ENCODE results near the gene NTN4.

Gene NTN4

DNA sequence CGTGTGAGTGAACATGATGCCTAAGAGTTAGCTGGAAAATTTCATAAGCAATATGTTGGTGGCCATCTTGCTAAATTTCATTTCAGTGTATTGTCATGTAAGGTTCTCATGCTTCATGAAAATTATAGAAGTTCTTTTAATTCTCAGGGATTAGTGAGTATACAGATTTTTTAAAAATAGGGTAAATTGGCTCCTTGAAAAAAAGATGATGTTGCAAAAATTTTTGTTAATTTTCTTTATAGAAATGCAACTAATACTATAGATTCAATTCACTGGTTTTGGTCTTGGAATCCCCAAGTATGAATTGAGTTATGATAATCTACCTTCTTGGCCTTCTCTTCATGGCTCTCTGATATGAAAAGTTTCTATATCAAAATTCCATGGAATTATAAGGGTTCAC, 75.4 kb downstream of the NTN4 start:
- Histone ChIP-seq H3K9me2 (replicated peaks; ENCODE audit: control insufficient read depth, low read length) (no peaks in the 10 kb centered on the region), H3K27me3 (ENCODE audit: control insufficient read depth, low read length) (peaks cover 2% of the 10 kb centered on the region; the same call in 1 of the 2 replicates), H4K20me1 (ENCODE audit: control insufficient read depth, insufficient read depth, low read depth, low read length) (no peaks in the 10 kb centered on the region), H3K79me2 (ENCODE audit: control insufficient read depth, low read length) (no peaks in the 10 kb centered on the region), H3K4me1 (ENCODE audit: control insufficient read depth, low read length) (no peaks in the 10 kb centered on the region), H3K27ac (ENCODE audit: low read depth, low read length) (no peak overlapping the region), H3F3A (ENCODE audit: control insufficient read depth, insufficient read depth) (no peaks in the 10 kb centered on the region), H3K9me3 (ENCODE audit: control insufficient read depth, insufficient read depth, low read length) (no peaks in the 10 kb centered on the region), H3K4me2 (ENCODE audit: low read length) (no peak overlapping the region), H3K4me3 (ENCODE audit: low read length) (no peak overlapping the region), H3K36me3 (ENCODE audit: control insufficient read depth, low read length) (no peaks in the 10 kb centered on the region)
- no peak for TF ChIP-seq EZH2phosphoT487 (IDR thresholded peaks at IDR 0.05; ENCODE audit: borderline replicate concordance, low read length)
- TF ChIP-seq, protein P1, sequence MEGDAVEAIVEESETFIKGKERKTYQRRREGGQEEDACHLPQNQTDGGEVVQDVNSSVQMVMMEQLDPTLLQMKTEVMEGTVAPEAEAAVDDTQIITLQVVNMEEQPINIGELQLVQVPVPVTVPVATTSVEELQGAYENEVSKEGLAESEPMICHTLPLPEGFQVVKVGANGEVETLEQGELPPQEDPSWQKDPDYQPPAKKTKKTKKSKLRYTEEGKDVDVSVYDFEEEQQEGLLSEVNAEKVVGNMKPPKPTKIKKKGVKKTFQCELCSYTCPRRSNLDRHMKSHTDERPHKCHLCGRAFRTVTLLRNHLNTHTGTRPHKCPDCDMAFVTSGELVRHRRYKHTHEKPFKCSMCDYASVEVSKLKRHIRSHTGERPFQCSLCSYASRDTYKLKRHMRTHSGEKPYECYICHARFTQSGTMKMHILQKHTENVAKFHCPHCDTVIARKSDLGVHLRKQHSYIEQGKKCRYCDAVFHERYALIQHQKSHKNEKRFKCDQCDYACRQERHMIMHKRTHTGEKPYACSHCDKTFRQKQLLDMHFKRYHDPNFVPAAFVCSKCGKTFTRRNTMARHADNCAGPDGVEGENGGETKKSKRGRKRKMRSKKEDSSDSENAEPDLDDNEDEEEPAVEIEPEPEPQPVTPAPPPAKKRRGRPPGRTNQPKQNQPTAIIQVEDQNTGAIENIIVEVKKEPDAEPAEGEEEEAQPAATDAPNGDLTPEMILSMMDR (IDR thresholded peaks at IDR 0.05; ENCODE audit: low read depth, low read length, poor library complexity, severe bottlenecking), result no peak

DNA sequence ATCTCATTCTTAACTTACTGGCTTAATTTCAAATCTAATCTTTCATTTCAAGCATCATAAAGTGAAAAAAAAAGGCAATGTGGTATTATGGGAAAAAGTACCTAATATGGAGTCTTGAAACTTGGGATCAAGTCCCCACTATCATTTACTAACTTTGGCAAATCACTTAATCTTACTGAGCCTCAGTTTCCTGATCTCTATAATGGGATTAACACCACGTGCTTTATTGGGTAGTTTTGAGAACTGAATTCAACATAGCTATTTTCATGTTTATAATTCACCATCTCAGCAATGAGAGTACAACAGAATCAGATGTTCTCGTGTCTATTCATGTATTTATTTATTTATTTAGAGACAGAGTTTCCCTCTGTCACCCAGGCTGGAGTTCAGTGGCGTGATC, 78.3 kb downstream of the NTN4 start:
- Histone ChIP-seq H3K4me2 (ENCODE audit: low read length) (no peak overlapping the region), H3K27me3 (ENCODE audit: control insufficient read depth, low read length) (peaks cover 3% of the 10 kb centered on the region; the same call in 1 of the 2 replicates), H3K36me3 (ENCODE audit: control insufficient read depth, low read length) (no peaks in the 10 kb centered on the region), H3K27ac (ENCODE audit: low read depth, low read length) (no peak overlapping the region), H3K79me2 (ENCODE audit: control insufficient read depth, low read length) (no peaks in the 10 kb centered on the region), H3F3A (ENCODE audit: control insufficient read depth, insufficient read depth) (no peaks in the 10 kb centered on the region), H3K9me3 (ENCODE audit: control insufficient read depth, insufficient read depth, low read length) (no peaks in the 10 kb centered on the region), H3K4me3 (ENCODE audit: low read length) (no peak overlapping the region), H3K9me2 (replicated peaks; ENCODE audit: control insufficient read depth, low read length) (no peaks in the 10 kb centered on the region), H3K4me1 (ENCODE audit: control insufficient read depth, low read length) (no peaks in the 10 kb centered on the region), H4K20me1 (ENCODE audit: control insufficient read depth, insufficient read depth, low read depth, low read length) (no peaks in the 10 kb centered on the region)
- no peak for TF ChIP-seq EZH2phosphoT487 (IDR thresholded peaks at IDR 0.05; ENCODE audit: borderline replicate concordance, low read length)
- TF ChIP-seq, protein P1 (IDR thresholded peaks at IDR 0.05; ENCODE audit: low read depth, low read length, poor library complexity, severe bottlenecking), result no peak

DNA sequence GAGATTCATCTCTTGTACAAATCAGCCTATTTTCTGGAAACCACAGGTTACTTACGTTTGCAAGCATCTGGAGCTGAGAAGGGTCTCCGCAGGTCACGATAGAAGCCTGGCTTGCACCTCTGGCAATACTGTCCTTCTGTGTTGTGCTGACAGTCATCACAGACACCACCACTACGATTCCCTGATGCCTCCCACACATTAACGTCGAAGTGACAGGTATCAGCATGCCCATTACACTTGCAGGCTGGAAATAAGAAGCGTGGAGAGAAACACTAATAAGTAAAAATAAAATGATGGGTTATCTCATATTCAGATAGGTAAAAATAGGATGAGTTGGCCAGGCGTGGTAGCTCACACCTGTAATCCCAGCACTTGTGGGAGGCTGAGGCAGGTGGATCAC, 80.2 kb downstream of the NTN4 start:
- Histone ChIP-seq H3K27me3 (ENCODE audit: control insufficient read depth, low read length) (peaks cover 8% of the 10 kb centered on the region; the same call in 1 of the 2 replicates), H4K20me1 (ENCODE audit: control insufficient read depth, insufficient read depth, low read depth, low read length) (no peaks in the 10 kb centered on the region), H3K9me3 (ENCODE audit: control insufficient read depth, insufficient read depth, low read length) (no peaks in the 10 kb centered on the region), H3K9me2 (replicated peaks; ENCODE audit: control insufficient read depth, low read length) (no peaks in the 10 kb centered on the region), H3K36me3 (ENCODE audit: control insufficient read depth, low read length) (no peaks in the 10 kb centered on the region), H3K79me2 (ENCODE audit: control insufficient read depth, low read length) (no peaks in the 10 kb centered on the region), H3F3A (ENCODE audit: control insufficient read depth, insufficient read depth) (no peaks in the 10 kb centered on the region), H3K4me3 (ENCODE audit: low read length) (no peak overlapping the region), H3K4me1 (ENCODE audit: control insufficient read depth, low read length) (no peaks in the 10 kb centered on the region), H3K27ac (ENCODE audit: low read depth, low read length) (no peak overlapping the region), H3K4me2 (ENCODE audit: low read length) (no peak overlapping the region)
- TF ChIP-seq EZH2phosphoT487 (IDR thresholded peaks at IDR 0.05; ENCODE audit: borderline replicate concordance, low read length), result no peak
- TF ChIP-seq, protein P1 (IDR thresholded peaks at IDR 0.05; ENCODE audit: low read depth, low read length, poor library complexity, severe bottlenecking), result no peak

Measured in DOHH2 (cell line).